Keratinocyte (primary cell): Measurements from ENCODE around the gene PRIMA1. TPM values are rescaled to one million over a fixed set of nuclear protein-coding genes. Genes with fewer than 3 reads are reported as not detected.

Source experiments
- DNase-seq: peaks from one replicate; pipeline ENCODE4 v3.0.0-alpha.2; 2011; ENCODE audit warnings: low read depth, missing footprints, low spot score
- FAIRE-seq: peaks from 2 replicates; lab custom pipeline; 2011; peaks lifted over from hg19 to GRCh38; lab: Jason Lieb, UNC
- H2AFZ ChIP-seq: 2 replicates; pipeline ENCODE4 v1.6.0; 2012; ENCODE audit warnings: low read length, control low read depth, inconsistent platforms; ENCODE audit not compliant: control insufficient read depth
- H3K27ac ChIP-seq: 2 replicates; pipeline ENCODE4 v1.5.1; 2011; ENCODE audit warnings: low read length; ENCODE audit not compliant: control insufficient read depth, insufficient read depth
- H3K27me3 ChIP-seq: 3 replicates; pipeline ENCODE4 v1.6.0; 2011; ENCODE audit warnings: low read length; ENCODE audit not compliant: control insufficient read depth, insufficient read depth; ENCODE audit errors: extremely low read depth
- H3K36me3 ChIP-seq, 2 experiments: 2 replicates in 1 of 2; 3 replicates in 1 of 2; pipeline ENCODE4 v1.5.1; 2011; ENCODE audit warnings: low read length in 2 of 2, mild to moderate bottlenecking in 1 of 2; ENCODE audit not compliant: control insufficient read depth in 2 of 2, insufficient read depth in 2 of 2; ENCODE audit errors: extremely low read depth in 1 of 2
- H3K4me1 ChIP-seq: 3 replicates; pipeline ENCODE4 v1.5.1; 2011; ENCODE audit warnings: low read length; ENCODE audit not compliant: control insufficient read depth, insufficient read depth; ENCODE audit errors: extremely low read depth
- H3K4me2 ChIP-seq: 3 replicates; pipeline ENCODE4 v1.6.0; 2011; ENCODE audit warnings: low read depth, low read length; ENCODE audit not compliant: control insufficient read depth, insufficient read depth; ENCODE audit errors: extremely low read depth
- H3K4me3 ChIP-seq, 3 experiments: fragments of 200-600 bp in 1 of 3; sonication (generic) in 1 of 3; 2 replicates in 2 of 3; 3 replicates in 1 of 3; pipeline ENCODE4 v1.5.1; 2011 to 2016; ENCODE audit warnings: low read length in 3 of 3, mild to moderate bottlenecking in 3 of 3, control low read depth in 2 of 3, inconsistent platforms in 1 of 3, low read depth in 1 of 3, mixed read lengths in 1 of 3, mixed run types in 1 of 3, moderate library complexity in 1 of 3; ENCODE audit not compliant: control insufficient read depth in 2 of 3, insufficient read depth in 2 of 3; ENCODE audit errors: extremely low read depth in 1 of 3
- H3K79me2 ChIP-seq: 2 replicates; pipeline ENCODE4 v1.6.0; 2012; ENCODE audit warnings: low read length; ENCODE audit not compliant: control insufficient read depth, insufficient read depth
- H3K9ac ChIP-seq: 3 replicates; pipeline ENCODE4 v1.6.0; 2011; ENCODE audit warnings: low read length; ENCODE audit not compliant: control insufficient read depth, insufficient read depth; ENCODE audit errors: extremely low read depth
- H3K9me1 ChIP-seq: 3 replicates; pipeline ENCODE4 v1.6.0; 2011; ENCODE audit warnings: low read length; ENCODE audit not compliant: control insufficient read depth, insufficient read depth; ENCODE audit errors: extremely low read depth
- H3K9me3 ChIP-seq: 2 replicates; pipeline ENCODE4 v1.5.1; 2012; ENCODE audit warnings: low read depth, low read length; ENCODE audit not compliant: control insufficient read depth
- H4K20me1 ChIP-seq: 3 replicates; pipeline ENCODE4 v1.6.0; 2011; ENCODE audit warnings: low read length; ENCODE audit not compliant: control insufficient read depth, insufficient read depth; ENCODE audit errors: extremely low read depth
- CTCF ChIP-seq, 3 experiments: IDR thresholded peaks in 1 of 3; conservative IDR thresholded peaks in 1 of 3; optimal IDR thresholded peaks in 1 of 3; 2 replicates in 2 of 3; 3 replicates in 1 of 3; pipeline versions ENCODE3 to v1.5.1; 2011; ENCODE audit warnings: low read length in 3 of 3, mild to moderate bottlenecking in 3 of 3, moderate library complexity in 2 of 3, control low read depth in 1 of 3, inconsistent platforms in 1 of 3; ENCODE audit not compliant: insufficient read depth in 2 of 3; ENCODE audit errors: extremely low read depth in 1 of 3
- EZH2 ChIP-seq: IDR thresholded peaks from one replicate; pipeline ENCODE4 v1.6.1; 2012; ENCODE audit warnings: inconsistent platforms, mild to moderate bottlenecking, low read length, moderate library complexity
- dilution Hi-C: fragments of 300-500 bp; cut with MboI; formaldehyde crosslinking; loops from one replicate; pipeline ENCODE4 v1.7.0; 2020; ENCODE audit warnings: low sequenced_read_pairs; ENCODE audit not compliant: extremely low pct_ligation_motif_present
- polyA plus RNA-seq, 5 experiments: library from polyadenylated mRNA; depleted of rRNA in 3 of 5; stranded (reverse) in 3 of 5; stranded (forward) in 1 of 5; unstranded in 1 of 5; fragments of >200 nt; gene quantifications; 1 replicate in 1 of 5; 2 replicates in 3 of 5; 3 replicates in 1 of 5; pipeline versions ENCODE4 v1.2.1 to v1.2.3, GENCODE V29; 2011 to 2012; ENCODE audit warnings: missing spikeins in 2 of 5, low read depth in 1 of 5, low replicate concordance in 1 of 5

PRIMA1 gene
- polyA plus RNA-seq, 1 donor (not counting 4 experiments of a cell fraction or from before 2014, with no cell fraction given): not detected

- H3K79me2 ChIP-seq: no peaks in the 10 kb centered on the region
- H3K4me1 ChIP-seq: no peaks in the 10 kb centered on the region
- H3K9me3 ChIP-seq: no peaks in the 10 kb centered on the region
- no peak for DNase-seq
- H3K4me2 ChIP-seq: no peak overlapping the region
- no peaks in the 10 kb centered on the region for H4K20me1 ChIP-seq
- H3K9ac ChIP-seq: no peak overlapping the region
- H3K4me3 ChIP-seq: no peak overlapping the region
- dilution Hi-C loops: no loop called here
- no peaks in the 10 kb centered on the region for H3K9me1 ChIP-seq
- no peak for FAIRE-seq
- TF ChIP-seq EZH2: no peak
- TF ChIP-seq CTCF (optimal IDR thresholded peaks at IDR 0.05 in 1 of 3, IDR thresholded peaks at IDR 0.05 in 1 of 3, conservative IDR thresholded peaks at IDR 0.05 in 1 of 3; ENCODE audit: extremely low read depth in 1 of 3, insufficient read depth in 2 of 3, low read length in 3 of 3): no peak
- H3K27ac ChIP-seq: no peak overlapping the region
- H3K36me3 ChIP-seq: no peaks in the 10 kb centered on the region
- no peak overlapping the region for H2AFZ ChIP-seq
- no peaks in the 10 kb centered on the region for H3K27me3 ChIP-seq
Measured at GRCh38 chr14:93682459-93682858, 105.8 kb downstream of the PRIMA1 start.

GRCh38 chr14:93676416-93676958 is 111.8 kb downstream of the PRIMA1 start:
- H2AFZ ChIP-seq: no peak overlapping the region
- H3K27me3 ChIP-seq: no peaks in the 10 kb centered on the region
- no peak for TF ChIP-seq CTCF (optimal IDR thresholded peaks at IDR 0.05 in 1 of 3, IDR thresholded peaks at IDR 0.05 in 1 of 3, conservative IDR thresholded peaks at IDR 0.05 in 1 of 3; ENCODE audit: extremely low read depth in 1 of 3, insufficient read depth in 2 of 3, low read length in 3 of 3)
- no peak for TF ChIP-seq EZH2
- H3K4me2 ChIP-seq: no peak overlapping the region
- H3K4me1 ChIP-seq: no peaks in the 10 kb centered on the region
- FAIRE-seq (no peak), DNase-seq (no peak)
- H3K9ac ChIP-seq: no peak overlapping the region
- dilution Hi-C loops: no loop called here
- no peaks in the 10 kb centered on the region for H3K9me1 ChIP-seq
- H4K20me1 ChIP-seq: no peaks in the 10 kb centered on the region
- H3K79me2 ChIP-seq: no peaks in the 10 kb centered on the region
- H3K36me3 ChIP-seq: no peaks in the 10 kb centered on the region
- H3K27ac ChIP-seq: no peak overlapping the region
- H3K4me3 ChIP-seq: no peak overlapping the region
- no peaks in the 10 kb centered on the region for H3K9me3 ChIP-seq
